ENCODE measurements around the gene RANBP10. TPM values are rescaled to one million over a fixed set of nuclear protein-coding genes. Genes with fewer than 3 reads are reported as not detected.

The RANBP10 gene
- total and polyA plus RNA-seq, 2 experiments from 2014 or later: 9.0 to 13.6 TPM

GRCh38 chr16:67707790-67708189 lies 98.6 kb downstream of the RANBP10 start (continued):
- TF ChIP-seq, protein P1, sequence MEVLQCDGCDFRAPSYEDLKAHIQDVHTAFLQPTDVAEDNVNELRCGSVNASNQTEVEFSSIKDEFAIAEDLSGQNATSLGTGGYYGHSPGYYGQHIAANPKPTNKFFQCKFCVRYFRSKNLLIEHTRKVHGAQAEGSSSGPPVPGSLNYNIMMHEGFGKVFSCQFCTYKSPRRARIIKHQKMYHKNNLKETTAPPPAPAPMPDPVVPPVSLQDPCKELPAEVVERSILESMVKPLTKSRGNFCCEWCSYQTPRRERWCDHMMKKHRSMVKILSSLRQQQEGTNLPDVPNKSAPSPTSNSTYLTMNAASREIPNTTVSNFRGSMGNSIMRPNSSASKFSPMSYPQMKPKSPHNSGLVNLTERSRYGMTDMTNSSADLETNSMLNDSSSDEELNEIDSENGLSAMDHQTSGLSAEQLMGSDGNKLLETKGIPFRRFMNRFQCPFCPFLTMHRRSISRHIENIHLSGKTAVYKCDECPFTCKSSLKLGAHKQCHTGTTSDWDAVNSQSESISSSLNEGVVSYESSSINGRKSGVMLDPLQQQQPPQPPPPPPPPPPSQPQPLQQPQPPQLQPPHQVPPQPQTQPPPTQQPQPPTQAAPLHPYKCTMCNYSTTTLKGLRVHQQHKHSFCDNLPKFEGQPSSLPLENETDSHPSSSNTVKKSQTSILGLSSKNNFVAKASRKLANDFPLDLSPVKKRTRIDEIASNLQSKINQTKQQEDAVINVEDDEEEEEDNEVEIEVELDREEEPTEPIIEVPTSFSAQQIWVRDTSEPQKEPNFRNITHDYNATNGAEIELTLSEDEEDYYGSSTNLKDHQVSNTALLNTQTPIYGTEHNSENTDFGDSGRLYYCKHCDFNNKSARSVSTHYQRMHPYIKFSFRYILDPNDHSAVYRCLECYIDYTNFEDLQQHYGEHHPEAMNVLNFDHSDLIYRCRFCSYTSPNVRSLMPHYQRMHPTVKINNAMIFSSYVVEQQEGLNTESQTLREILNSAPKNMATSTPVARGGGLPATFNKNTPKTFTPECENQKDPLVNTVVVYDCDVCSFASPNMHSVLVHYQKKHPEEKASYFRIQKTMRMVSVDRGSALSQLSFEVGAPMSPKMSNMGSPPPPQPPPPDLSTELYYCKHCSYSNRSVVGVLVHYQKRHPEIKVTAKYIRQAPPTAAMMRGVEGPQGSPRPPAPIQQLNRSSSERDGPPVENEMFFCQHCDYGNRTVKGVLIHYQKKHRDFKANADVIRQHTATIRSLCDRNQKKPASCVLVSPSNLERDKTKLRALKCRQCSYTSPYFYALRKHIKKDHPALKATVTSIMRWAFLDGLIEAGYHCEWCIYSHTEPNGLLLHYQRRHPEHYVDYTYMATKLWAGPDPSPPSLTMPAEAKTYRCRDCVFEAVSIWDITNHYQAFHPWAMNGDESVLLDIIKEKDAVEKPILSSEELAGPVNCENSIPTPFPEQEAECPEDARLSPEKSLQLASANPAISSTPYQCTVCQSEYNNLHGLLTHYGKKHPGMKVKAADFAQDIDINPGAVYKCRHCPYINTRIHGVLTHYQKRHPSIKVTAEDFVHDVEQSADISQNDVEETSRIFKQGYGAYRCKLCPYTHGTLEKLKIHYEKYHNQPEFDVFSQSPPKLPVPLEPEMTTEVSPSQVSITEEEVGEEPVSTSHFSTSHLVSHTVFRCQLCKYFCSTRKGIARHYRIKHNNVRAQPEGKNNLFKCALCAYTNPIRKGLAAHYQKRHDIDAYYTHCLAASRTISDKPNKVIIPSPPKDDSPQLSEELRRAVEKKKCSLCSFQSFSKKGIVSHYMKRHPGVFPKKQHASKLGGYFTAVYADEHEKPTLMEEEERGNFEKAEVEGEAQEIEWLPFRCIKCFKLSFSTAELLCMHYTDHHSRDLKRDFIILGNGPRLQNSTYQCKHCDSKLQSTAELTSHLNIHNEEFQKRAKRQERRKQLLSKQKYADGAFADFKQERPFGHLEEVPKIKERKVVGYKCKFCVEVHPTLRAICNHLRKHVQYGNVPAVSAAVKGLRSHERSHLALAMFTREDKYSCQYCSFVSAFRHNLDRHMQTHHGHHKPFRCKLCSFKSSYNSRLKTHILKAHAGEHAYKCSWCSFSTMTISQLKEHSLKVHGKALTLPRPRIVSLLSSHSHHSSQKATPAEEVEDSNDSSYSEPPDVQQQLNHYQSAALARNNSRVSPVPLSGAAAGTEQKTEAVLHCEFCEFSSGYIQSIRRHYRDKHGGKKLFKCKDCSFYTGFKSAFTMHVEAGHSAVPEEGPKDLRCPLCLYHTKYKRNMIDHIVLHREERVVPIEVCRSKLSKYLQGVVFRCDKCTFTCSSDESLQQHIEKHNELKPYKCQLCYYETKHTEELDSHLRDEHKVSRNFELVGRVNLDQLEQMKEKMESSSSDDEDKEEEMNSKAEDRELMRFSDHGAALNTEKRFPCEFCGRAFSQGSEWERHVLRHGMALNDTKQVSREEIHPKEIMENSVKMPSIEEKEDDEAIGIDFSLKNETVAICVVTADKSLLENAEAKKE (CRISPR knock-in tag; IDR thresholded peaks at IDR 0.05): no peak
- TF ChIP-seq JUNB (IDR thresholded peaks at IDR 0.05; ENCODE audit: unreplicated experiment) (no peak), REST (IDR thresholded peaks at IDR 0.05; ENCODE audit: unreplicated experiment) (no peak)

GRCh38 chr16:67707210-67707609 lies 99.2 kb downstream of the RANBP10 start:
- H3K4me1 Mint-ChIP-seq: peaks cover 20% of the 10 kb centered on the region
- H3F3A ChIP-seq (replicated peaks; ENCODE audit: low read depth): peaks cover 8% of the 10 kb centered on the region; the same call in 1 of the 2 replicates
- H3K27me3 ChIP-seq (ENCODE audit: insufficient read depth): no peaks in the 10 kb centered on the region
- no peaks in the 10 kb centered on the region for H3K9me2 ChIP-seq (ENCODE audit: insufficient read depth)
- no peaks in the 10 kb centered on the region for H3K9me3 Mint-ChIP-seq
- H3K79me2 ChIP-seq (replicated peaks; ENCODE audit: insufficient read depth): peaks cover 96% of the 10 kb centered on the region
- H3K4me3 ChIP-seq: no peak overlapping the region
- H3K4me1 ChIP-seq (ENCODE audit: insufficient read depth): peaks cover 22% of the 10 kb centered on the region
- no peaks in the 10 kb centered on the region for H3K36me3 ChIP-seq (ENCODE audit: insufficient read depth)
- H3K4me2 ChIP-seq: no peak overlapping the region
- H3K36me3 Mint-ChIP-seq (ENCODE audit: low read depth): no peaks in the 10 kb centered on the region; the same call in 2 of the 3 replicates
- no peak for ATAC-seq
- no peak for DNase-seq (ENCODE audit: low spot score)
- no peak overlapping the region for H3K27ac ChIP-seq (ENCODE audit: low read depth)
- peaks cover 3% of the 10 kb centered on the region for H3K27me3 Mint-ChIP-seq (ENCODE audit: insufficient read depth, low read depth, poor library complexity)
- no peak overlapping the region for H2AFZ ChIP-seq
- no peak overlapping the region for H3K27ac Mint-ChIP-seq
- H4K20me1 ChIP-seq (replicated peaks; ENCODE audit: insufficient read depth): peaks cover 10% of the 10 kb centered on the region; the same call in 1 of the 2 replicates
- no peak overlapping the region for H3K4me3 Mint-ChIP-seq
- TF ChIP-seq JUNB (IDR thresholded peaks at IDR 0.05; ENCODE audit: unreplicated experiment) (no peak), ZNF114 (CRISPR knock-in tag; IDR thresholded peaks at IDR 0.05) (no peak), ZNF331 (CRISPR knock-in tag; IDR thresholded peaks at IDR 0.05; ENCODE audit: low read depth) (no peak), CREB1 (CRISPR knock-in tag; IDR thresholded peaks at IDR 0.05; ENCODE audit: low read depth) (no peak), EZH2phosphoT487 (IDR thresholded peaks at IDR 0.05; ENCODE audit: unreplicated experiment) (no peak), POLR2AphosphoS5 (IDR thresholded peaks at IDR 0.05; ENCODE audit: low read depth) (no peak), REST (IDR thresholded peaks at IDR 0.05; ENCODE audit: unreplicated experiment) (no peak), STAT1 (IDR thresholded peaks at IDR 0.05; ENCODE audit: unreplicated experiment) (no peak)
- TF ChIP-seq, protein P2, sequence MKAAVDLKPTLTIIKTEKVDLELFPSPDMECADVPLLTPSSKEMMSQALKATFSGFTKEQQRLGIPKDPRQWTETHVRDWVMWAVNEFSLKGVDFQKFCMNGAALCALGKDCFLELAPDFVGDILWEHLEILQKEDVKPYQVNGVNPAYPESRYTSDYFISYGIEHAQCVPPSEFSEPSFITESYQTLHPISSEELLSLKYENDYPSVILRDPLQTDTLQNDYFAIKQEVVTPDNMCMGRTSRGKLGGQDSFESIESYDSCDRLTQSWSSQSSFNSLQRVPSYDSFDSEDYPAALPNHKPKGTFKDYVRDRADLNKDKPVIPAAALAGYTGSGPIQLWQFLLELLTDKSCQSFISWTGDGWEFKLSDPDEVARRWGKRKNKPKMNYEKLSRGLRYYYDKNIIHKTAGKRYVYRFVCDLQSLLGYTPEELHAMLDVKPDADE (IDR thresholded peaks at IDR 0.05): no peak
